ENCODE measurements around the gene HIKESHI. TPM values are rescaled to one million over a fixed set of nuclear protein-coding genes. Genes with fewer than 3 reads are reported as not detected.

The HIKESHI gene
- total and polyA plus RNA-seq, 10 donors, result 22.5 to 44.9 (median 25.8) TPM

- no peak overlapping the region for H3K4me3 ChIP-seq
- peaks cover 0 to 97% (median 37%) of the 10 kb centered on the region in 6 donors for H3K36me3 ChIP-seq
- no peaks in the 10 kb centered on the region for H3K27me3 ChIP-seq (replicated peaks in 1 of 7)
- DNase-seq, result no peak
- intact Hi-C loops (cut with DNase I; ENCODE audit: low total_unique reads), result no loop called here
- TF ChIP-seq POLR2AphosphoS5 (IDR thresholded peaks at IDR 0.05) (no peak), POLR2A (IDR thresholded peaks at IDR 0.05) (no peak), CTCF (IDR thresholded peaks at IDR 0.05 in 8 of 11, conservative IDR thresholded peaks at IDR 0.05 in 3 of 11) (no peak)
- no peaks in the 10 kb centered on the region for H3K9me3 ChIP-seq
- H3K4me1 ChIP-seq, result peaks cover 0 to 5% (median 0%) of the 10 kb centered on the region in 6 donors
- H3K27ac ChIP-seq, result no peak overlapping the region
These were observed 44.6 kb upstream of the HIKESHI start for GRCh38 chr11:86257446-86257845.

GRCh38 chr11:86259730-86260129, 42.3 kb upstream of the HIKESHI start:
- Histone ChIP-seq H3K9me3 (no peaks in the 10 kb centered on the region), H3K27me3 (replicated peaks in 1 of 7) (no peaks in the 10 kb centered on the region), H3K4me1 (no peaks in the 10 kb centered on the region), H3K36me3 (peaks cover 3 to 98% (median 42%) of the 10 kb centered on the region in 6 donors), H3K27ac (no peak overlapping the region), H3K4me3 (no peak overlapping the region)
- TF ChIP-seq POLR2A (IDR thresholded peaks at IDR 0.05), result no peak
- no peak for TF ChIP-seq POLR2AphosphoS5 (IDR thresholded peaks at IDR 0.05)
- TF ChIP-seq CTCF (IDR thresholded peaks at IDR 0.05 in 8 of 11, conservative IDR thresholded peaks at IDR 0.05 in 3 of 11), result no peak
- DNase-seq, result no peak
- intact Hi-C loops (cut with DNase I; ENCODE audit: low total_unique reads), result no loop called here
- WGBS, 5 donors, result 56 to 71% (median 63%) methylated on average over 1 of the region's 1 CpG

- no peaks in the 10 kb centered on the region for H3K9me3 ChIP-seq
- H3K4me1 ChIP-seq, result no peaks in the 10 kb centered on the region
- intact Hi-C loops (cut with DNase I; ENCODE audit: low total_unique reads), result no loop called here
- TF ChIP-seq POLR2A (IDR thresholded peaks at IDR 0.05) (no peak), CTCF (IDR thresholded peaks at IDR 0.05 in 8 of 11, conservative IDR thresholded peaks at IDR 0.05 in 3 of 11) (no peak), POLR2AphosphoS5 (IDR thresholded peaks at IDR 0.05) (no peak)
- peaks cover 3 to 96% (median 41%) of the 10 kb centered on the region in 6 donors for H3K36me3 ChIP-seq
- 91 to 98% (median 93%) methylated on average over 3 of the region's 3 CpGs for WGBS, 5 donors
- H3K4me3 ChIP-seq, result no peak overlapping the region
- no peak overlapping the region for H3K27ac ChIP-seq
- no peak for DNase-seq
- no peaks in the 10 kb centered on the region for H3K27me3 ChIP-seq (replicated peaks in 1 of 7)
These were observed 40.7 kb upstream of the HIKESHI start for GRCh38 chr11:86261328-86261727.

DNA sequence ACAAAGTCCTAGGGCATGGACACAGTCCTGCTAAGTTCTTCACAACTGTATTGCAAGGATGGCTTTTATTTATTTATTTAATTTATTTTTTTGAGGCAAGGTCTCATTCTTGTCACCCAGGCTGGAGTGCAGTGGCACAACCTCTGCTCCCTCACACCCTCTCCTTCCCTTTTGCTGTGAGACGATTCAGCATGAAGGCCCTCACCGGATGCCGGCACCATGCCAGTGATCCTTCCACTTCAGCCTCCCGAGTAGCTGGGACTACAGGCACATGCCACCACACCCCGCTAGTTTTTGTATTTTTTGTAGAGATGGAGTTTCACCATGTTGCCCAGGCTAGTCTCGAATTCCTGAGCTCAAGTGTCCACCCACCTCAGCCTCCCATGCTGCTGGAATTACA, 39.7 kb upstream of the HIKESHI start:
- intact Hi-C loops (cut with DNase I; ENCODE audit: low total_unique reads), result no loop called here
- TF ChIP-seq POLR2AphosphoS5 (IDR thresholded peaks at IDR 0.05), result no peak
- no peak for TF ChIP-seq CTCF (IDR thresholded peaks at IDR 0.05 in 8 of 11, conservative IDR thresholded peaks at IDR 0.05 in 3 of 11)
- no peak for TF ChIP-seq POLR2A (IDR thresholded peaks at IDR 0.05)
- H3K27me3 ChIP-seq (replicated peaks in 1 of 7), result no peaks in the 10 kb centered on the region
- 95 to 99% (median 96%) methylated on average over 6 of the region's 6 CpGs for WGBS, 5 donors
- no peaks in the 10 kb centered on the region for H3K9me3 ChIP-seq
- DNase-seq, result no peak
- no peak overlapping the region for H3K4me3 ChIP-seq
- no peaks in the 10 kb centered on the region for H3K4me1 ChIP-seq
- H3K27ac ChIP-seq, result no peak overlapping the region
- H3K36me3 ChIP-seq, result peaks cover 3 to 96% (median 37%) of the 10 kb centered on the region in 6 donors
